Measurements from ENCODE around the gene SMOC1.

DNA sequence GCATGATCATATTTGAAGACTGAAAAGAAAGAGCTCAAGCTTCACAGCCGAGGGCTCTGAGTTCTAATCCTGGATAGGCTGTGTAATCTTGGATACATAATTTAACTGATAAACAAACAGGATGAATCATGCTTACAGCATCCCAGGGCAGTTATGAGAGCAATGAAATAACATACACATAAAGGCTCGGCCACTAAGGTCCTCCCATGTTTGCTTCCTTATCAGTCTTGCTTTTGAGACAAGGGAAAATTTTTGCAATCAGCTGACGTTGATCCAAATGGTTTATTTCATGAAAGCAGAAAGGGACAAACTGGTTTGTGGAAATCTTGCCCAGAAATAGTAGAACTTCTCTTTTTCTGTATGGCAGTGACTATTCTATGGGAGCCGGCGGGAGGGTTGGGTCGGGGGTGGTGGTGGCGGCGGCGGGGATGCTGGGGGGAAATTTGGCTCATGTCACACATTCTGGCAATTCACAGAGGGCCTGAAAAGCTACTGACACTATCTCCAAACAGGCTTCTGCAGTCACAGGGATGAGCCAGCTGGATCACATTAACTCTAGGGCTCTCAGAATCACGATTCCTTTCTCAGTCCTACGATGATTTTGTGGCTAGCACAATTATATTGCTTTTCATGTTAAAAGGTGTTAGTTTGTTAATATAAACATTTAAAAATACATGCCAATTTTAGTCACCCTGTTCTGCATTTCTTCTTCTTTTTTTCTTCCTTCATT lies 185.1 kb downstream of the SMOC1 start:
- TF ChIP-seq POLR2A (IDR thresholded peaks at IDR 0.05; ENCODE audit: low read depth, low read length) (no peak), POLR2AphosphoS5 (IDR thresholded peaks at IDR 0.05; ENCODE audit: low read depth, low read length) (no peak), TAF1 (IDR thresholded peaks at IDR 0.05; ENCODE audit: low read depth, low read length) (no peak), SPI1 (IDR thresholded peaks at IDR 0.05; ENCODE audit: low read depth, low read length) (no peak)
